ENCODE data around the gene FBXO9. TPM values are rescaled to one million over a fixed set of nuclear protein-coding genes. Genes with fewer than 3 reads are reported as not detected.
A peak's percentile ranks its signal among the peaks of the same experiment; 100 is the strongest.

The FBXO9 gene
- polyA plus RNA-seq, 1 of the 3 experiments (the other 2 are of a cell fraction) = 61.9 TPM

GRCh38 chr6:53064726-53065265, 408 bp upstream of the FBXO9 start:
- Histone ChIP-seq H3K4me1 (ENCODE audit: control insufficient read depth in 1 of 2, insufficient read depth in 2 of 2, low read depth in 1 of 2, low read length in 1 of 2) (peaks cover 12 to 20% of the 10 kb centered on the region in 2 experiments; a peak in 3 of 4 replicates), H3K9ac (peak overlapping the region; percentile 82), H3K79me2 (ENCODE audit: insufficient read depth) (peaks cover 61% of the 10 kb centered on the region), H3K9me2 (no peaks in the 10 kb centered on the region), H3K27ac (ENCODE audit: low read depth in 2 of 2, low read length in 1 of 2) (peak overlapping the region; percentile 83 to 89), H3K4me2 (peak overlapping the region; percentile 98), H3F3A (replicated peaks; ENCODE audit: insufficient read depth) (peaks cover 3% of the 10 kb centered on the region), H4K20me1 (ENCODE audit: insufficient read depth) (peaks cover 7% of the 10 kb centered on the region; the same call in 1 of the 2 replicates), H3K27me3 (ENCODE audit: insufficient read depth) (no peaks in the 10 kb centered on the region), H2AFZ (ENCODE audit: low read depth) (peak overlapping the region; percentile 97), H3K9me3 (no peaks in the 10 kb centered on the region), H3K36me3 (replicated peaks in 1 of 2; ENCODE audit: control insufficient read depth in 1 of 2, insufficient read depth in 2 of 2, low read length in 1 of 2) (peaks cover 6 to 10% of the 10 kb centered on the region in 2 experiments), H3K4me3 (ENCODE audit: low read depth in 2 of 2, low read length in 1 of 2) (peak overlapping the region; percentile 83 to 89)
- DNase-seq = peak; percentile 88
- ChIA-PET CTCF (interaction anchor here (1.7 to 3.7 kb wide), 2 partner anchors 13 to 70 kb away, joined by 6 to 32 read pairs; partner anchors contain the start of gene GSTA4), POLR2A (no interaction called here)
- WGBS (ENCODE audit: low lambda C conversion rate) = 4% methylated on average over 18 of the region's 26 CpGs
- TF ChIP-seq MAX (IDR thresholded peaks at IDR 0.05; ENCODE audit: low read depth) = peak; percentile 55
- TF ChIP-seq, protein P1, sequence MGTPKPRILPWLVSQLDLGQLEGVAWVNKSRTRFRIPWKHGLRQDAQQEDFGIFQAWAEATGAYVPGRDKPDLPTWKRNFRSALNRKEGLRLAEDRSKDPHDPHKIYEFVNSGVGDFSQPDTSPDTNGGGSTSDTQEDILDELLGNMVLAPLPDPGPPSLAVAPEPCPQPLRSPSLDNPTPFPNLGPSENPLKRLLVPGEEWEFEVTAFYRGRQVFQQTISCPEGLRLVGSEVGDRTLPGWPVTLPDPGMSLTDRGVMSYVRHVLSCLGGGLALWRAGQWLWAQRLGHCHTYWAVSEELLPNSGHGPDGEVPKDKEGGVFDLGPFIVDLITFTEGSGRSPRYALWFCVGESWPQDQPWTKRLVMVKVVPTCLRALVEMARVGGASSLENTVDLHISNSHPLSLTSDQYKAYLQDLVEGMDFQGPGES (IDR thresholded peaks at IDR 0.05; ENCODE audit: low read depth, low read length) = no peak
- TF ChIP-seq POLR2AphosphoS5 (IDR thresholded peaks at IDR 0.05; ENCODE audit: low read depth, low read length) = peak; percentile 65
- TF ChIP-seq GABPA (IDR thresholded peaks at IDR 0.05; ENCODE audit: low read depth) = peak; percentile 54
- TF ChIP-seq SIN3A (IDR thresholded peaks at IDR 0.05; ENCODE audit: borderline replicate concordance, low read depth, low read length) = no peak
- no peak; the same call in 1 of the 2 replicates for TF ChIP-seq NRF1 (IDR thresholded peaks at IDR 0.05; ENCODE audit: low read depth, low read length)
- TF ChIP-seq CHD2 (IDR thresholded peaks at IDR 0.05; ENCODE audit: low read length, partially characterized antibody) = peak; percentile 79
- TF ChIP-seq ELF1 (IDR thresholded peaks at IDR 0.05) = peak; percentile 56; the same call in 1 of the 2 replicates
- 0 out of 2 replicates have a peak, but pooled peaks have one; percentile 9 for TF ChIP-seq CTCF (IDR thresholded peaks at IDR 0.05)

GRCh38 chr6:53066077-53066417, 843 bp downstream of the FBXO9 start:
- Histone ChIP-seq H3K36me3 (replicated peaks in 1 of 2; ENCODE audit: control insufficient read depth in 1 of 2, insufficient read depth in 2 of 2, low read length in 1 of 2) (peaks cover 7 to 11% of the 10 kb centered on the region in 2 experiments), H3K27ac (ENCODE audit: low read depth in 2 of 2, low read length in 1 of 2) (peak overlapping the region in 1 of 2 experiments; percentile 83; a peak in 2 of 4 replicates), H3K9ac (peak overlapping the region; percentile 82), H3K4me1 (ENCODE audit: control insufficient read depth in 1 of 2, insufficient read depth in 2 of 2, low read depth in 1 of 2, low read length in 1 of 2) (peaks cover 11 to 12% of the 10 kb centered on the region in 2 experiments; a peak in 3 of 4 replicates), H3K27me3 (ENCODE audit: insufficient read depth) (no peaks in the 10 kb centered on the region), H4K20me1 (ENCODE audit: insufficient read depth) (peaks cover 7% of the 10 kb centered on the region; the same call in 1 of the 2 replicates), H2AFZ (ENCODE audit: low read depth) (peak overlapping the region; percentile 97), H3K79me2 (ENCODE audit: insufficient read depth) (peaks cover 55% of the 10 kb centered on the region), H3K4me2 (peak overlapping the region; percentile 98), H3K9me3 (no peaks in the 10 kb centered on the region), H3F3A (replicated peaks; ENCODE audit: insufficient read depth) (peaks cover 3% of the 10 kb centered on the region), H3K4me3 (ENCODE audit: low read depth in 2 of 2, low read length in 1 of 2) (peak overlapping the region; percentile 83 to 89), H3K9me2 (no peaks in the 10 kb centered on the region)
- POLR2A ChIA-PET = interaction anchor here (0.8 to 1.1 kb wide), 3 partner anchors 15 to 72 kb away, joined by 3 to 5 read pairs (median 4); partner anchors contain the start of gene GSTA4
- no peak for TF ChIP-seq PBX3 (IDR thresholded peaks at IDR 0.05)
- peak; percentile 15 for TF ChIP-seq MXI1 (IDR thresholded peaks at IDR 0.05; ENCODE audit: low read depth, low read length)
- WGBS (ENCODE audit: low lambda C conversion rate) = under 1% methylated on average over 16 of the region's 19 CpGs
- CTCF ChIA-PET = interaction anchor here (1.1 to 3.7 kb wide), 4 partner anchors 12 to 342 kb away, joined by 3 to 32 read pairs (median 5); partner anchors contain the start of gene GSTA4
- DNase-seq = no peak

Data from SK-N-SH (cell line).